Activated gamma-delta T cell treated with anti-CD3 and anti-CD28 coated beads, Interleukin-2, amount 50 U/mL, for 16 hours (primary cell): ENCODE measurements around the gene CARD9.
"Not testable (repeated sequence)": the region's sequence is repeated elsewhere in the genome, so short reads cannot be mapped to it uniquely, and the experiment has no call there.

Experiments used
- DNase-seq: peaks from one replicate; pipeline ENCODE4 v3.0.0-alpha.2; 2020; ENCODE audit warnings: low read depth

Gene CARD9

DNA sequence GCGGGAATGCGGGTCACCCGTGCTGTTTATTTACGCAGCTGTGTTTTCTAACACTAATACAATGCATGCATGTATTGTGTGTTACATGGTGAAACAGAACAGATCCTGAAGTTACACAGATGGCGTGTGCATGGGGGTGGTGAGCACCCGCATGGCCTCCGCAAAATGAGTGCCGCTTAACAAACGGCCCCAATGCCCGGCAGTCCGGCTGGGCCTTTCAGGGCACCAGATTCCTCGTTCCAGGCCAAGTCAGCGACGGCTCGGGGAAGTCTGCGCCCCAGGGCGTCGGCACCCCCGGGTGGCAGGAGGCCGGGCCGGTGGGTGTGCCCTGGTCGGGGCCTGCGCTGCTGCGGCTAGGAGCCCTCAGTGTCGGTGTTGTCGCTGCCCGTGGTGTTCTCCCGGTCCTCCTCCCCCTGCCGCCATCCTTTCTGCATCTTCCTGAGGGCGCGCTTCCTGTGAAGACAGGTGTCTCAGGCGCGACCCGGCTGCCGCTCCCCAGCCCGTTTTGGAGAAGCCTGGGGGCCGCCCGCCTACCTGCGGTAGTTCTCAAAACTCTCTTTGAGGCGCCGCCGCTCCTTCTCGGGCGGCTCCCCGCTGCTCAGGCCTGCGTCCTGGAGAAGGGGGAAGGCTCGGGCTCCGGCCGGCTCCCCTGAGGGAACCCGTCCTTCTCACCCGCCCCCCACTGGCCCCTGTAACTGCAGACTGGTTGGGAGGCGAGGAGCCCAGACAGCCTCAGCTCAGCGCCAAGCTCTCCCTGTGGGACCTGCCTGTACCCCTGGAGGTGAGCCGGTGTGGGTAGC is 9.3 kb downstream of the CARD9 start:
- DNase-seq = no peak

DNA sequence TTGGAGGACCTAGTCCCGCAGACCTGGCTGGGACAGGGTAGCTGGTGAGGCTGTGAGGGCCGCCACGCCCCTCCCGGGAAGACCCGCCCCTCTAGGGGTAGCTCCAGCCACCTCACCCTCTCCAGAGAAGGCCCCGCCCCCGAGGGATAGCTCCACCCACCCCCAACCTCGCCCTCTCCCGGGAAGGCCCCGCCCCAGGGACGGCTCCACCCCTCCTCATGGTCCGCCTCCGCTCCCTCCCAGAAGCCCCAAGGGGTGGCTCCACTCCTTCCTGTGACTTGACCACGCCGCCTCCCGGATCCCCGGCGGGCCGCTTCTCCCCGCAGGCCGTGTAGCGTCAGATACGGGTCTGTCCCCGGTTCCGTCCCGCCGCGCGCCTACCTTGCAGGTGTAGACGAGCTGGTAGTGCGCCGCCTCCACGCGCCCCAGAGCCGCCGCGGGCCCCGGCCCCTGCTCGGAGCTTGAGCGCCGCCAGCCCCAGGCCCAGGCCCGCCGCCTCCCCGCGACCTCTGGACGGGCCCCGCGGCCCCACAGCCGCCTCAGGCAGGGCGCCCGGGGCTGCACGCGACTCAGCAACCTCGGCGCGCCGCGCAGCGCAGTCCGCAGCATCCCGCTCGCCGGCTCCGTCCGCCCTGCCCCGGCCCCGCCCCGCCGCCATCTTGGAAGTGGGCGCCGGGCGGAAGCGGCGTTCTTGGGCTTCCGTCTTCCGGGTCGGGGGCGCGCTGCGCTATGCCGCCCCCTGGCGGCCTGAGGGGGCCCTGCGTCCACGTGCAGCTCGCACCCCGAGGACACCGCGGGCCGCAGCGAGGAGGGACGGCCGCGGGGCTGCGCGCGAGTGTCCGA is 10.1 kb downstream of the CARD9 start, which contains the start of gene DNLZ:
Gene DNLZ, minus strand, starts transcription at position 639 of the 843 bp plus-strand sequence. Its CDS starts 30 bp downstream, at position 609.
- DNase-seq = peak; percentile 84

DNA sequence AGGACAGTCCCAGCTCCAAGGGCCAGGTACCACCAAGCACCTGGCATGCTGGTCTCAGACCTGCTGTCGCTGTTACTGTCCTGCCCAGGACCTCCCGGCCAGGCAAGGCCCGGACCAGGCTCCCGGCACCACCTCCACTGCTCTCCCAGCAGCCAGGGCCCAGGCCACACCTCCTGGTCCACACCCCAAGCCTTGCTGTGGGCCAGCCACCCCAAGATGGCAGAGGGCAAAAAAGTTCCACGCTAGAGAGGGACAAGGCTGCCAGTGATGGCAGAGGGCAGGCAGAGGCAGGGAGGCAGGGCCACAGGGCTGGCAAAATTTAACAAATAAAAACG is 11.1 kb downstream of the CARD9 start:
- no peak for DNase-seq

DNA sequence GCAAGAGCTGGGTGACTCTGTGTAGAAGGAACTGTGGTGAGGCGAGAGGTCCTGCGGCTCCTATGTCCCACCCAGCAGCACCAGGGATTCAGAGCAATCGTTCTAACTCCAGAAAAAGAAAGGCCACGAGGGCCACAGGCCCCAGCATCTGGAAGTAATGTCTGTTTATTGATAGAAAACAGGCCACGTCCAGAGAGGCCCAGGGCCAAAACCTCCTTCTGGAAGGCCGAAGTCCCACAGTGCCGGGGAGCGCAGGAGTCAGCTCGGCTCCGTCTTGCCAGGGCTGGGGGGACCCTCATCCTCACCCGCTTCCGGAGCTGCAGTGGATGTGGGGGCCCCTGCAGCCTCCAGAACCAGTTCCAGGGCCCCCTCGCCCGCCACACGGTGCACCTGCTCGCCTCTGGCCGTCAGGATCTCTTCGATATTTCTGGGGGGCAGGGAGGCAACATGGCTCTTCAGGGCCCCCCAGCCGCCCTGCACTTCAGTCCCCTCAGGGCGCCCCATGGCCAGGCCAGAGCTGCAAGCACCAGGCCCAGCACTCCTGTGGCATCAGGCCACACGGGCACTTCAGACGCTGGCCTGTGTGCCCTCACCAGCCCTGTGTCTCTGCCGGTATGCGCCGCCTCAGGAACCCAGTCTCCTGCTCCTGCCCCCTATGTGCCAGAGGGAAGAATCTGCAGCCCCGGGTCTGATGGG is 11.6 kb downstream of the CARD9 start:
- DNase-seq = no peak

DNA sequence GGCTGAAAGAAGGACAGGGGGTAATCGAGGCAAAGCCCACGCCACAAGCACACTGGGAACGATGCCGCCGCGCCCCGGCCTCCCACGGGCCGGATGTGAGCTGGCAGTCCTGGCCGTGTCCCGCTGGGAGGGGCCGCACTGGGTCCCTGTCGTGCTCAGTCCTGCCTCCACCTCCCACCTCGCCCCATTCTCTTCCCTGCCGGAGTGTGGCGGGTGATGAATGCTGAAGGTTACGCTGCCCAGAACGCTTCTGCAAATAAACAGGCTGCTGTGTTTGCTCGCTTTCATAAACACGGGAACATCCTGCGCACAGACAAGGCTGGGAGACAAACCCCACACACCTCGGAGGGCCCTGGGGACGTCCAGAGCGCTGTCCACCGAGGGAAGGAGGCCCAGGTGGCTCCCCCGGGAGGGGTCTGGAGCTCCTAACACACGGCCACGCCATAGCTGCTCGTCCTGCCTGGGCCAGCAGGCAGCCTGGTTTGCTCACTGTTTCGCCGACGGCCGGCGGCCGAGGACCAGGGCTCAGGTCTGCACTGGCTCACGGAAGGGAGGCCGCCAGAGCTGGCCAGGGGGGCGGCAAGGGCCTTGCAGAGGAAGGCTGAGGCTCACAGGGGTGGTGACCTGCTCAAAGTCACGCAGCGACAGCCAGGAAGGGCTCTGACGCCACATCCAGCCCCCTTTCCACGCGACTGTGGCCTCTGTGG is 12.3 kb downstream of the CARD9 start:
- no peak for DNase-seq

DNA sequence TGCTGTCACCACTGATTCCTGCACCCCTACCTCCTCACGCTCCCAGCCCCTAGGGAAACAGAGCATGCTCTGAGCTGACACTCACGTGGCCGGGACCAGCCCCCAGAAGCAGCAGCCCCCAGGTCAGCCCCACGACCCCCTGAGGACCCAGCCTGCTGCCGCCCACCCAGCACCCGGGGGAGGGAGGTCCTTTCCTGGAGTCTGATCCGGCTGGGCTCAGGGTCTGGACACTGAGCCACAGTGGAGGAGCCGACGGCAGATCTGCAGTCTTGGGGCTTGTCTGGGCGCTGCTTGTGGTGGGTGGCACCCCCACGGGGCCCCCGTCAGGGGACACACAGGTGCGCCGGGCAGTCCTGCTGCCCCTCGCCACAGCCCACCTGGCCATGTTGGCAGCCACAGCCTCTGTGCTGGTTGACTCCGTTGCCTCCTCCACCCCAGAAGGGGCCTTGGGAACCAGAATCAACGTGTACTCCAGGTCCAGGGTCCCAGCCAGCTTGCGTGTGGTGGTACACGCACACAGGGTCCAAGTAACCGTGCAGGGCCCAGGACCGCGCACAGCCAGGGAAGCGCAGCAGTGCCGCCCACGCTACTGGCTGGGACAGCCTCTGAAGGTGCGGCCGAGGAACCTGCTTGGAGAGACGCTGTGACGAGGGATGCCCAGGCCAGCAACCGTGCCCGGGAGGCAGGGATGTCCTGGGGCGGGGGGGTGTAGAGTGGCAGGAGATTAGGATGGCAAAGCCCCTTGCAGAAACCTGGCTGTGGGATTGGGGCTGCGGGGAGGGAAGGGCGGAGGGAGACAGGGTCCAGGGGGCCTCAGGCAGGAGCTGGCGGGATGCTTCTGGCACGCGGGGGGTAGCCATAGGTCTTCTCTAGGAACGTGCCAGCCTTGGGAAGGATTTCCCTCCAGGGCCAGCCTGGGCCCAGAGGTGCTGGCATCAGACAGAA is 13.4 kb downstream of the CARD9 start:
- no peak for DNase-seq

DNA sequence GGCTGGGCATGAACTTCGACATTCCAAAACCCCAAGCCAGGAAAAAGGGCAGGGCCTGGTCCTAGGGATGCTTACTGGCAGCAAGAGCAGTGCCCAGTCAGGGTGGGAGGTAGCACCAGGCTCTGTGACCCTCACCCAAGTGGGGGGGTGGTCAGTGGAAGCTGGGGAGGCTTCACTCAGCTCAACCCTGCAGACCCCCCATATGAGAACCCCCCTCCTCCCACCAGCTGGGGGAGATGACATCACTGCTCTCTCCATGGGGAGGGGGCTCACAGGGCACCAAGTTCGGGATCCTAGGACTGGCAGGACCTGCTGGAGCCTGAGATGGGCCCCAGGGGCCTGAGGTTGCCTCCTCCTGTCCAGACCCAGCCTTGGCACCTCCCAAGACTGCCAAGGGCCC is 14.6 kb downstream of the CARD9 start:
- no peak for DNase-seq

DNA sequence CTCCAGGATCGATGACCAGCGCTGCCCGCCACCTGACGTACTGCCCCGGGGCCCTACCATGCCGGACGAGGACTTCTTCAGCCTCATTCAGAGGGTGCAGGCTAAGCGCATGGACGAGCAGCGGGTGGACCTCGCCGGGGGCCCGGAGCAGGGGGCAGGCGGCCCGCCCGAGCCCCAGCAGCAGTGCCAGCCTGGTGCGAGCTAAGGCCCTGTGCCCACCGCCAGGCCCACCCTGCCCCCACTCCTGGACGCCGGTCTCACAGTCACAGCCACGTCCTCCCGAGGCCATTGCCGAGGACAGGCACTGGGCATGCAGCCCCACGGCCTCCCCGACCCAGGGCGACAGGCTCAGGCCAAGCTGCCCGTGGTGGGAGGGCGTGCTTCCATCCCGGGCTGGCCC is 15.5 kb downstream of the CARD9 start:
- no peak for DNase-seq

DNA sequence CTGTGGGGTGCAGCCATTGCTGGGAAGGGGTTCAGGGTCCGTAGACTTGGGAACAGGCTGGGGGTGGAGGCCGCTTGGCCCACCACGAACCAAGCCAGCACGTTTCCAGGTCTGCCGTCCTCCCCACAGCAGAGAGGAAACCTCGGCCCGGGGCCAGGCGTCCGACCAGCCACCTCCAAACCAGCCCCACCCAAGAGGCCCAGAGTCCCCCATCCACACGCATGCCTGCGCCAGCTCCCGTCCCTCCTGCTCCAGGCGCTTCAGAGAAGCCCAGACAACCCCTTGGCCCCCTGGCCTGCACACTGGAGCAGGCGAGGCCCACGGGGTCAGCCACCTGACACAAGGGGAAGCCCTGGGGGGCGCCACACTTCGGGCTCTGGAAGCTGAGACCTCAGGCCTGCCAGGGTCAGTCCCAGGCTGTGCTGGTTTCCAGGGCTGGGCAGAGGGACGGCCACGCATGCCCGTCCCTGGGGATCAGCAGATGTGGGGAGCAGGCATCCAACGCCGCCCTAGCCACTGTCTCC is 16.2 kb downstream of the CARD9 start:
- no peak for DNase-seq

DNA sequence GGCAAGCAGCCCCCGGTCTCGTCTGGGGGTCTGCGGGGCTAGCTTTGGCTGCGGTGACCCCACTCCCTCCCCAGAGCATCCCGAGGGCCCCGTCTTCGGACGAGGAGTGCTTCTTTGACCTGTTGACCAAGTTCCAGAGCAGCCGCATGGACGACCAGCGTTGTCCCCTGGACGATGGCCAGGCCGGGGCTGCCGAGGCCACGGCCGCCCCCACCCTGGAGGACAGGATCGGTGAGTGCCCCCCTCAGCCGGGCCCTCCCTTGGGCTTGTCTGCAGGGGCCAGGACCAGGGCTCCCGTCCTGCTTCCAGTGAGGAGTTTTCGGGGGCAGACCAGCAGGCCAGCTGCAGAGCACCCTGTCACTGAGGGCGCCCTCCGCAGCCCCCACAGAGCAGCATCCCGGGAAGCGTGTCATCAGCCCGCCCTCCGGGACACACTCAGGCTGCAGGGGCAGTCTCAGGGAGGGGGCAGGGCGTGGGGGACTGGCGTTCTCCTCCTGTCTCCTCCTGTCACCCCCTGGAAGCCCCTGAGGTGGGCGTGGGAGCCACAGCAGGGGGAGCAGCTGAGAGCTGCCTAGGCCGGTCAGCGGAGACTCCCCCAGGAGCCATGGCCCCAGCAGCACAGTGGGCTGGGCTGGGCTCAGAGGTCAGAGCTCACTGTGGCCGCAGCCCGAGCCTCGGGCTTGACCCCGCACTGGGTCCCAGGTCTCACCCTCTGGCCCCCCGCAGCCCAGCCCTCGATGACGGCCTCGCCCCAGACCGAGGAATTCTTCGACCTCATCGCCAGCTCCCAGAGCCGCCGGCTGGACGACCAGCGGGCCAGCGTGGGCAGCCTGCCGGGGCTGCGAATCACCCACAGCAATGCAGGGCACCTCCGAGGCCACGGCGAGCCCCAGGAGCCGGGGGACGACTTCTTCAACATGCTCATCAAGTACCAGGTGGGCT is 17.6 kb downstream of the CARD9 start:
- no peak for DNase-seq

DNA sequence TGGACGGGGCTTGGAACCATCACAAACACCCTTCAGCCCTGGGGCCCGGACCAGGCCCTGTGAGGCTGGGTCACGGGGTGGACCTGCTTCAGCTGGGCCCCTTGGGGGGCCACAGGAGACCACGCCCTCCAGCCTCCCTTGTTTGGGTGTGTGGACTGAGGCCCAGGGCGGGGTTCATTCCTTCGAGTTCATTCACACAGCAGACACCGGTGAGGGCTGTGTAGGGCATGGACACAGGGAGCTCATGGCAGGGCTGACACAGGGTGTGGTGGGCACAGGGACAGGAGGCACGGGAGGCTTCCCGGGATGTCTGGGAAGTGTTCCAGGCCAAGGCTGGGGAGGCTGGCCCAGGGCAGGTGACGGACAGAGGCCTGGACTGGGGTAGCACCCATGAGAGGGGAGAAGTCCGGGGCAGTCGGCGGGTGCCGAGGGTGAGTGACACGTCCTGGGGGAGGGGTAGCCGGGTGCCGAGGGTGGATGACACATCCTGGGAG is 18.8 kb downstream of the CARD9 start:
- DNase-seq = no peak

DNA sequence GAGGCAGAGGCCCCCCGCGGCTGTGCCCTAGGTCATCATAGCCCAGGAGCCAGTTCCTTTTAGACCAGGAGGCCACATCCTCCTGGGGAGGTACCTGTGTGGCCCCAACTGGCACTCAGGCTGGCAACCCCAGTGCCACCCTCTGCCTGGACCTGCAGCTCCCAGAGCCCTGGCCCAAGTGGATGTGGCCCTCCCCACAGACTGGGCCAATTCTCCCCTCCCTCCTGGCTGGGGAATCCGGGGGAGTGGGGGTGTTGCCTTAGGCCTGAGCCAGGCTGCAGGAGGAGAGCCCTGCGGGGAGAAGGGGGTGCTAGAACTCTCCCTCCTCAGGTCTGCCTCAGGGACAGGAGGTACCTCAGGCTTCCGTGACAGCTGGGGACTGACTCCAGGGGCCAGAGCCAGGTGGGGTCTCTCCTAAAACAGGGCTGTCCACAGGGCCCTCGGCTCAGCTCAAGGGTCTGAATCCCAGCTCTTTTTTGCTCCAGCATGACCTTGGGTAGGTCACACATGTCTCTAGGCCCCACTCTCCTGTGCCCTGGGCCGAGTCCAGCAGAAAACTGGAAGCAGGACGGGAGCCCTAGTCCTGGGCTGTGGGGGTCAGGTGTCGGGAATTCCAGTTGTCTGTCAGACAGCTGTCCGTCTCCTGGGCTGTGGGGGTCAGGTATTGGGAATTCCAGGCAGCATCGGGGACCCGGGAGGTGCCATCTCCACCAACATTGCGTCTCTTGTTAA is 19.5 kb downstream of the CARD9 start:
- no peak for DNase-seq

DNA sequence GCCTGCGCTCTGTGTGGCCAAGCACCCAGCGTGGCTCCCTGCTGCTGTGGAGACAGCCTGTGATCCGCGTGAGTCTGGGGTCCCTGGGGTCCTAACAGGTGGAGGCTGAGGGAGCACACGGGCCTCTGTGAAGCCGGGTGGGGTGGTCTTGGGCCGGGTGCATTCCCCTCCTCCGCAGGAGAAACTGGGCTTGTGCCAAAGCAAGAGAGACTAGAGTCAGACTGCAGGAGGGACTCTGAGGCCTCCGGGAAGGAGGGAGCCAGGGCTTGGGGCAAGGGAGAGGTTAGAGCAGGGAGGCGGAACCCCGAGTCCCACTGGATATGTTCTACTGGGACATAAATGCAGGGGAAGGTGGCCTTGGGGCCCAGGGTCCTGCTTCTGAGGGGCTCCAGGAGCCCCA is 20.4 kb downstream of the CARD9 start:
- DNase-seq = no peak

DNA sequence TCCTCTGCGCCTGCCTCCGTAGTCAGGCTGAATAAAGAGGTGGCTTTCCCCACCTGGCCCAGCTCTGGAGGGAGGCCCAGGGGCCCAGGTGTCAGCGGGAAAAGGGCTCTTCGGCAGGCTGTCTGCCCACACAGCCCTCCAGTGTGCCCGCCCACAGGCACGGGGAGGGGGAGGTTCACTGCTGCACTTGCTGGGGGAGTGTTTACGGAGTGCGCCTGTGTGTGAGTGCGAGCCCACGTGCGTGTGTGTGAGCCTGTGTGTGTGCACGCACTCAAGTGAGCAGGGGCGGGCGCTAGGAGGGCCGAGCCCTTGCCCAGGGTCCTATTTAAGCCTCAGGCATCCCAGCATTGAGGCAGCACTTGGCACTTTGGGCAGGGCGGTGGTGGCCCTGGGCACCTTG is 20.8 kb downstream of the CARD9 start:
- no peak for DNase-seq

DNA sequence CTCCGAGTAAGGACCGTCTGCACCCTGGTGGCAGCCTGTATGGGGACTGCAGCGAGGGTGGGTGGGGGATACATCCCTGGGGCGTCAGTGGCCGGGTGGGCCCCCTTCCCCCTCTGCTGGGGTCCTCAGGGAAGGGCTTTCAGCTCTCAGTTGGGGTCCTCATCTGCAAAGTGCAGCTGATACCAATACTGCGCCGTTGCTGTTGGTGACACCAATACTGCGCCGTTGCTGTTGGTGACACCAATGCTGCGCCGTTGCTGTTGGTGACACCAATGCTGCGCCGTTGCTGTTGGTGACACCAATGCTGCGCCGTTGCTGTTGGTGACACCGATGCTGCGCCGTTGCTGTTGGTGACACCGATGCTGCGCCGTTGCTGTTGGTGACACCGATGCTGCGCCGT is 21.6 kb downstream of the CARD9 start:
- DNase-seq = not testable (repeated sequence)

DNA sequence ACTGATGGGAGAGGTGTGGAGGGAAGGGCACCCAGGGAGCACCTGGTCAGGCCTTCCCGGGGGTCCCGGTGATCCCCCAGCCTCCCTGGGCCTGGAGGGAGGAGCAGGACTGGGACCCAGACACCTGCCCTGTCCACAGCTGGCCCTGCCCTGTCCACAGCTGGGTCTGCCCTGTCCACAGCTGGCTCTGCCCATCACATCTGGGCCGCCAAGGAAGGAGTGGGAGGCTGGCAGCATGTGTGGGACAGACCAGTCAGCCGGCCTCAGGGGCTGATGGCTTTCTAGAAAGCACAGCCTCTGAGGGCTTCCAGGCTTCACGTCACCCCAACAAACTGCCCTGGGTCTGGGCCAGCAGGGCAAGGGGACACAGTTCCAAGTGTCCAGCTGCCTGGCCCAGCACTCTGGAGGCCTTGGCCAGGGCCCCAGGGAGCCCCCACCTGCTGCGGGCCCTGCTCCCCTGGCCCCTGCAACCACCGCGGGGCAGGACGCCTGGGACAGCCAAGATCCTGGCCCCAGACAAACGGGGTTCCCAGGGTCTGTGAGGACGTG is 22.1 kb downstream of the CARD9 start:
- DNase-seq = no peak

DNA sequence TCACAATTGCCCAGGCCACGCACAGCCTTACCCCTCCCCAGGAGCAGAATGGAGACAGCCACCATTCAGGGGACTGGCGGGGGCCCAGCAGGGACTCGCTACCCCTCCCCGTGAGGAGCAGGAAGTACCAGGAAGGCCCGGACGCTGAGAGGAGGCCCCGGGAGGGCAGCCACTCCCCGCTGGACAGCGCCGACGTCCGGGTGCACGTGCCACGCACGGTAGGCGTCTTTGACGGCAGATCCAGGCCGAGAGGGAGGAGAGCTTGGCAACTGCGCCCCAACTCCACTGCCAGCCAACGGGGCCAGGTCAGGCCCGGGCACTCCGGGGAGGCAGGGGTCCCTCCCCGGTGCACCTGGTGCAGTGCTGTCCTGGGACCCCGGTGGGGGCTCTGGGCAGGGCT is 23.9 kb downstream of the CARD9 start:
- DNase-seq = no peak

DNA sequence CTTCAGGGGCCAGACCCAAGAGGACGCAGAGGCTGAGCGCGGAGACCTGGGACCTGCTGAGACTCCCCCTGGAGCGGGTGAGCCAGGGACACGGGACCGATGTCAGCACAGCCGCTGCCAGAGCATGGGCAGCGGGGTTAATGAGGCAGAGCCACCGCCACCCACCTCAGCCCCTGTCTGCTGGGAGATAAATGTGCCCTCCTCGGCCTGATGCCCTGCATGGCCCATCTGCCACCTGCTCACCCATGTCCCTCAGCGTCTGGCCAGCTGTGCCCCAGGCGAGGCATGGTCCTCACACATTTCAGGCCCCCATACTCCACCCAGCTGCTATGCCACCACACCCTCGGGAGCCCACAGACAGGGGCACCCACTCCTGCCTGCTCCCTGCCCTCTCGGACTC is 24.8 kb downstream of the CARD9 start:
- DNase-seq = no peak
